ENCODE results near the gene CPVL. TPM values are rescaled to one million over a fixed set of nuclear protein-coding genes. Genes with fewer than 3 reads are reported as not detected.
"Not testable (repeated sequence)": the region's sequence is repeated elsewhere in the genome, so short reads cannot be mapped to it uniquely, and the experiment has no call there.

CPVL gene
- total RNA-seq, 1 donor from 2014 or later: 56.6 TPM

DNA sequence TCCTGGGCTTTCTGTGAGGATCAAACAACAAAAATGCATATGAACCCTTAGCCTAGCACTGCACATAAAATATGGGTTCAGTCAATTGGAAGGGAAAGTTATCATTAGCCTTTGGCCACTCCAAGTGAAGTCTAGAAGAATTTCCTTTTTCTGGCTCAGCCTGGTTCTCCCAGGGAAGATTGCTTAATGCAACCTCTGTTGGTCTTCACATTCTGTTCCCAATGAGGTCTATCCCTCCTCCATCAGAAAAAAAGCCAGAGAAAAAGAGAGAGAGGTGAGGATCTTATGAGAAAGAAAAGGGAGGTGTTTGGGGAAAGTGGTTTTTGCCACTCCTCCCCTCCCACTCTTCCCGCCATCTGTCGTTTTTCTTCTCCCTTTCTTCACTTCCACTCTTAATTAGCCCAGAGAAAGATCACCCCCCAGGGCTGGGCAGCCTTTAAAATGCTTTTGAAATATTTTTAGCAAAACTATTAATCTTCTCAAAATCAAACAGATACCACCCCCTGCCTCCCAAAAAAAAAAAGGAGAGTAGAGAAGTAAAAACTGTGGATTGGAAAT, 31.1 kb downstream of the CPVL start:
- no peaks in the 10 kb centered on the region for H3K27me3 ChIP-seq
- no peak for DNase-seq (ENCODE audit: low spot score)
- H3K4me1 Mint-ChIP-seq: peaks cover 11% of the 10 kb centered on the region
- TF ChIP-seq, protein P1, sequence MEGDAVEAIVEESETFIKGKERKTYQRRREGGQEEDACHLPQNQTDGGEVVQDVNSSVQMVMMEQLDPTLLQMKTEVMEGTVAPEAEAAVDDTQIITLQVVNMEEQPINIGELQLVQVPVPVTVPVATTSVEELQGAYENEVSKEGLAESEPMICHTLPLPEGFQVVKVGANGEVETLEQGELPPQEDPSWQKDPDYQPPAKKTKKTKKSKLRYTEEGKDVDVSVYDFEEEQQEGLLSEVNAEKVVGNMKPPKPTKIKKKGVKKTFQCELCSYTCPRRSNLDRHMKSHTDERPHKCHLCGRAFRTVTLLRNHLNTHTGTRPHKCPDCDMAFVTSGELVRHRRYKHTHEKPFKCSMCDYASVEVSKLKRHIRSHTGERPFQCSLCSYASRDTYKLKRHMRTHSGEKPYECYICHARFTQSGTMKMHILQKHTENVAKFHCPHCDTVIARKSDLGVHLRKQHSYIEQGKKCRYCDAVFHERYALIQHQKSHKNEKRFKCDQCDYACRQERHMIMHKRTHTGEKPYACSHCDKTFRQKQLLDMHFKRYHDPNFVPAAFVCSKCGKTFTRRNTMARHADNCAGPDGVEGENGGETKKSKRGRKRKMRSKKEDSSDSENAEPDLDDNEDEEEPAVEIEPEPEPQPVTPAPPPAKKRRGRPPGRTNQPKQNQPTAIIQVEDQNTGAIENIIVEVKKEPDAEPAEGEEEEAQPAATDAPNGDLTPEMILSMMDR (IDR thresholded peaks at IDR 0.05): no peak
- TF ChIP-seq EZH2phosphoT487 (IDR thresholded peaks at IDR 0.05): no peak
- no peak overlapping the region for H3K4me3 Mint-ChIP-seq
- H3K9ac ChIP-seq: no peak overlapping the region
- H3K27ac Mint-ChIP-seq: no peak overlapping the region
- H3K36me3 ChIP-seq: no peaks in the 10 kb centered on the region
- H3K9me3 ChIP-seq (ENCODE audit: low read depth): no peaks in the 10 kb centered on the region
- no peaks in the 10 kb centered on the region for H4K20me1 ChIP-seq (ENCODE audit: low read depth)
- no peak overlapping the region for H3K4me3 ChIP-seq
- H2AFZ ChIP-seq (replicated peaks): no peak overlapping the region
- no peak overlapping the region for H3K4me2 ChIP-seq
- H3F3A ChIP-seq (ENCODE audit: low read depth): no peaks in the 10 kb centered on the region
- peaks cover 4% of the 10 kb centered on the region for H3K36me3 Mint-ChIP-seq
- no peak overlapping the region for H3K27ac ChIP-seq
- H3K4me1 ChIP-seq: peaks cover 16% of the 10 kb centered on the region
- H3K27me3 Mint-ChIP-seq (ENCODE audit: insufficient read depth, low read depth): no peaks in the 10 kb centered on the region
- peaks cover 5% of the 10 kb centered on the region for H3K9me3 Mint-ChIP-seq
- no peaks in the 10 kb centered on the region for H3K79me2 ChIP-seq (ENCODE audit: low read depth)

DNA sequence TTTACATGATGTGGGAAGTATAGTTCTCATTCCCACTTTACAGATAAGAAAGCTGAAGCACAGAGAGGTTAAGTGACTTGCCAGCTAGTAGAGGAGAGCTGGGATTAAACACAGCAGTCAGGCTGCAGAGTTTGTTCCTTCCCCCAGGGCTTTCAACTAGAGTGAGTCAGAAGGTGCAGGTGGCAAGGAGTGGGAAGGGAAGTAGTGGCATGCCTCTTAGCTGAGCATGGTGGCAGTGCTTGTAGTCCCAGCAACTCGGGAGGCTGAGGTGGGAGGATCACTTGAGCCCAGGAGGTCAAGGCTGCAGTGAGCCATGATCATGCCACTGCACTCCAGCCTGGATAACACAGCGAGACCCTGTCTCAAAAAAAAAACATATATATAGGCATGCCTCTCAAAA, 32.1 kb downstream of the CPVL start:
- H3K79me2 ChIP-seq (ENCODE audit: low read depth); H3K36me3 ChIP-seq; H2AFZ ChIP-seq (replicated peaks); H3K27ac Mint-ChIP-seq; H3K36me3 Mint-ChIP-seq; H3K27me3 Mint-ChIP-seq (ENCODE audit: insufficient read depth, low read depth); H3K9ac ChIP-seq; H3K27me3 ChIP-seq; H3K9me3 ChIP-seq (ENCODE audit: low read depth); DNase-seq (ENCODE audit: low spot score); H3K4me2 ChIP-seq; H3K9me3 Mint-ChIP-seq; H3K4me3 ChIP-seq; H3K4me3 Mint-ChIP-seq; H3K27ac ChIP-seq; H4K20me1 ChIP-seq (ENCODE audit: low read depth); H3F3A ChIP-seq (ENCODE audit: low read depth): not testable (repeated sequence)
- peaks cover 16% of the 10 kb centered on the region for H3K4me1 ChIP-seq
- H3K4me1 Mint-ChIP-seq: peaks cover 11% of the 10 kb centered on the region

DNA sequence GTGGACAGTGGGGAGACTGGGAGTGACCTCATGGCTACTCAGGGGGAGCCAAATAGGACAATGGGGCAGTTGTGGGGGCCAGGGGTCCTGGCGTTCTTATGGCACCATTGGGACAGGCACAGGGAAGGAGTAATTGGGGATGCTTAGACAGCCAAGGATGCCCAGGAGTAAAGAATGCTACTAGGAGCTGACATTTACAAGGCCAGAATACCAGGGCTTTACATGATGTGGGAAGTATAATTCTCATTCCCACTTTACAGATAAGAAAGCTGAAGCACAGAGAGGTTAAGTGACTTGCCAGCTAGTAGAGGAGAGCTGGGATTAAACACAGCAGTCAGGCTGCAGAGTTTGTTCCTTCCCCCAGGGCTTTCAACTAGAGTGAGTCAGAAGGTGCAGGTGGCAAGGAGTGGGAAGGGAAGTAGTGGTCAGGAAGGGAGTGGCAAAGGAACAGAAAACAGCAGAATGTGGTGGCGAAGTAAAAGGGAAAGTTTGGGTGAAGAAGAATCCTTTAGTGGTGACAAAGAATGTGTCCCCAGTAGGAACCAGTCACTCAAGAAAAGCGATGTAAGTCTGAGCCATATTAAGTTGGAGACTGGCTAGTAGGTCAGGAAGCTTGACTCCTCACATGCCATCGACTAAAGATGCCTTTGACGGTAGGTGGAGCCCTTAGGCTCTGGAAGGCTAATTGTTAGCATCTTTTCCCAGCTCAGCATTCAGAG, 32.8 kb downstream of the CPVL start:
- no peak overlapping the region for H3K27ac Mint-ChIP-seq
- H3K27me3 Mint-ChIP-seq (ENCODE audit: insufficient read depth, low read depth): no peaks in the 10 kb centered on the region
- no peaks in the 10 kb centered on the region for H3K27me3 ChIP-seq
- H3K79me2 ChIP-seq (ENCODE audit: low read depth): no peaks in the 10 kb centered on the region
- H3K36me3 ChIP-seq: no peaks in the 10 kb centered on the region
- H3K9ac ChIP-seq: no peak overlapping the region
- H2AFZ ChIP-seq (replicated peaks): no peak overlapping the region
- no peak overlapping the region for H3K4me2 ChIP-seq
- no peaks in the 10 kb centered on the region for H4K20me1 ChIP-seq (ENCODE audit: low read depth)
- H3K9me3 ChIP-seq (ENCODE audit: low read depth): no peaks in the 10 kb centered on the region
- peaks cover 16% of the 10 kb centered on the region for H3K4me1 ChIP-seq
- H3K4me3 Mint-ChIP-seq: no peak overlapping the region
- peak; percentile 54 for DNase-seq (ENCODE audit: low spot score)
- peaks cover 11% of the 10 kb centered on the region for H3K4me1 Mint-ChIP-seq
- H3K27ac ChIP-seq: no peak overlapping the region
- no peaks in the 10 kb centered on the region for H3F3A ChIP-seq (ENCODE audit: low read depth)
- peaks cover 4% of the 10 kb centered on the region for H3K36me3 Mint-ChIP-seq
- H3K4me3 ChIP-seq: no peak overlapping the region
- peaks cover 5% of the 10 kb centered on the region for H3K9me3 Mint-ChIP-seq
- TF ChIP-seq, protein P1 (IDR thresholded peaks at IDR 0.05): peak; percentile 57
- no peak for TF ChIP-seq EZH2 (IDR thresholded peaks at IDR 0.05)

DNA sequence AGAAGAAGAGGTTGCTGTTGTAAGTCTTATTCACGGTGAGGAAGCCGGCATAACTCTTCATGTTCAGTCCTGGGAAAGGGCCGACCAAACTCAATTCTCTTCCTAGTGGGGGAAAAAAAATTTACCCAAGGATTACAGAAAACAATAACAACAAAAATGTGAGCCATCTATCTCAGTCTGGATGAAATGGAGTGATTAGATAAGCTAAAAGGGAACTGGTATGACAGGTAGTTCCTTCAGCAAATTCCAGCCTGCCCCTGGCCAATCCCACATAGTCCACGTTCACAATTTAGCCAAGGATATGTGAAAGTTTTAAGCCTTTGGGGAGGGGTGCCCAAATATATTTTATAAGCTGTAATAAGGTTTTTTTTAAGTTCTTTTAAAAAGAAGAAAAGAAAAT, 33.6 kb downstream of the CPVL start:
- Mint-ChIP-seq H3K4me1 (peaks cover 11% of the 10 kb centered on the region), H3K4me3 (no peak overlapping the region), H3K27me3 (ENCODE audit: insufficient read depth, low read depth) (no peaks in the 10 kb centered on the region), H3K36me3 (peaks cover 4% of the 10 kb centered on the region), H3K9me3 (peaks cover 5% of the 10 kb centered on the region), H3K27ac (no peak overlapping the region)
- no peak overlapping the region for H3K4me2 ChIP-seq
- no peak for DNase-seq (ENCODE audit: low spot score)
- H3K9me3 ChIP-seq (ENCODE audit: low read depth): no peaks in the 10 kb centered on the region
- H3K9ac ChIP-seq: no peak overlapping the region
- TF ChIP-seq, protein P1 (IDR thresholded peaks at IDR 0.05): no peak
- TF ChIP-seq EZH2 (IDR thresholded peaks at IDR 0.05) (no peak), EZH2phosphoT487 (IDR thresholded peaks at IDR 0.05) (no peak)
- H3K36me3 ChIP-seq: no peaks in the 10 kb centered on the region
- H3K79me2 ChIP-seq (ENCODE audit: low read depth): no peaks in the 10 kb centered on the region
- no peak overlapping the region for H3K27ac ChIP-seq
- H3K4me1 ChIP-seq: peaks cover 16% of the 10 kb centered on the region
- H4K20me1 ChIP-seq (ENCODE audit: low read depth): no peaks in the 10 kb centered on the region
- no peak overlapping the region for H3K4me3 ChIP-seq
- H3F3A ChIP-seq (ENCODE audit: low read depth): no peaks in the 10 kb centered on the region
- no peaks in the 10 kb centered on the region for H3K27me3 ChIP-seq
- H2AFZ ChIP-seq (replicated peaks): no peak overlapping the region

Measured in neural progenitor cell (in vitro differentiated cells).